NCI-H2171 treated with DMSO at 0.1 percent for 48 hours (cell line): ENCODE data around the gene REEP6.
"Not testable (repeated sequence)": the region's sequence is repeated elsewhere in the genome, so short reads cannot be mapped to it uniquely, and the experiment has no call there.

Source experiments
- DNase-seq: peaks from one replicate; lab custom pipeline; 2025; lab: John Stamatoyannopoulos, UW

Gene REEP6

GRCh38 chr19:1524287-1524971 lies 33.4 kb downstream of the REEP6 start:
- DNase-seq = no peak

- DNase-seq = no peak
Measured at GRCh38 chr19:1524972-1525325, 34.0 kb downstream of the REEP6 start.

GRCh38 chr19:1525343-1525742 lies 34.4 kb downstream of the REEP6 start:
- DNase-seq = no peak

- DNase-seq = no peak
Measured at GRCh38 chr19:1526066-1526778, 35.2 kb downstream of the REEP6 start.

GRCh38 chr19:1526979-1527649 lies 36.1 kb downstream of the REEP6 start:
- DNase-seq = no peak

- no peak for DNase-seq
Measured at GRCh38 chr19:1527650-1528309, 36.8 kb downstream of the REEP6 start.

GRCh38 chr19:1528596-1529429 lies 37.8 kb downstream of the REEP6 start:
- DNase-seq = no peak

GRCh38 chr19:1529430-1529816 lies 38.4 kb downstream of the REEP6 start:
- DNase-seq = no peak

GRCh38 chr19:1530856-1531255 lies 39.9 kb downstream of the REEP6 start:
- DNase-seq = not testable (repeated sequence)

- DNase-seq = no peak
Measured at GRCh38 chr19:1531587-1531986, 40.6 kb downstream of the REEP6 start.

- no peak for DNase-seq
Measured at GRCh38 chr19:1532003-1532402, 41.0 kb downstream of the REEP6 start.

GRCh38 chr19:1533510-1534150 lies 42.6 kb downstream of the REEP6 start:
- DNase-seq = no peak

- no peak for DNase-seq
Measured at GRCh38 chr19:1534972-1535371, 44.0 kb downstream of the REEP6 start.

GRCh38 chr19:1535699-1536098 lies 44.7 kb downstream of the REEP6 start:
- not testable (repeated sequence) for DNase-seq

GRCh38 chr19:1538978-1539377 lies 48.0 kb downstream of the REEP6 start:
- DNase-seq = no peak

- DNase-seq = not testable (repeated sequence)
Measured at GRCh38 chr19:1539749-1540148, 48.8 kb downstream of the REEP6 start.

GRCh38 chr19:1540365-1540925 lies 49.5 kb downstream of the REEP6 start:
- no peak for DNase-seq
